ENCODE data around the gene GPATCH11. TPM values are rescaled to one million over a fixed set of nuclear protein-coding genes. Genes with fewer than 3 reads are reported as not detected.

GPATCH11 gene
- total and polyA plus RNA-seq, 4 donors: 1.4 to 7.3 (median 3.4) TPM

GRCh38 chr2:37059841-37060240 lies 24.5 kb upstream of the GPATCH11 start:
- peaks cover 3 to 62% (median 55%) of the 10 kb centered on the region in 4 donors for H3K36me3 ChIP-seq (ENCODE audit: control insufficient read depth in 4 of 4, insufficient read depth in 3 of 4, low read depth in 1 of 4, low read length in 3 of 4)
- no peaks in the 10 kb centered on the region for H3K27me3 ChIP-seq (ENCODE audit: control insufficient read depth in 4 of 4, insufficient read depth in 4 of 4, low read length in 3 of 4)
- H3K9ac ChIP-seq (ENCODE audit: low read depth in 1 of 2, low read length in 2 of 2): no peak overlapping the region
- no peaks in the 10 kb centered on the region for H3K4me1 ChIP-seq (ENCODE audit: control insufficient read depth in 4 of 4, insufficient read depth in 4 of 4, low read length in 3 of 4)
- no peak overlapping the region for H3K4me3 ChIP-seq (ENCODE audit: low read depth in 1 of 3, low read length in 3 of 3)
- TF ChIP-seq REST (IDR thresholded peaks at IDR 0.05) (no peak), RAD21 (IDR thresholded peaks at IDR 0.05) (no peak), NR2F2 (IDR thresholded peaks at IDR 0.05) (no peak), GABPA (IDR thresholded peaks at IDR 0.05 in 1 of 2, conservative IDR thresholded peaks at IDR 0.05 in 1 of 2) (no peak), ATF3 (IDR thresholded peaks at IDR 0.05) (no peak), FOXA2 (IDR thresholded peaks at IDR 0.05) (no peak), FOXA1 (IDR thresholded peaks at IDR 0.05) (no peak), EGR1 (IDR thresholded peaks at IDR 0.05; ENCODE audit: low read depth in 2 of 2) (no peak), YY1 (IDR thresholded peaks at IDR 0.05) (no peak), CTCF (IDR thresholded peaks at IDR 0.05; ENCODE audit: low read depth, low read length, missing input control) (no peak)
- no peak for DNase-seq (ENCODE audit: low spot score)
- 89% methylated on average over 3 of the region's 3 CpGs for WGBS
- H3K9me3 ChIP-seq (ENCODE audit: control insufficient read depth in 4 of 4, low read length in 3 of 4): no peaks in the 10 kb centered on the region
- no peak overlapping the region for H3K27ac ChIP-seq (ENCODE audit: low read depth in 1 of 2, low read length in 2 of 2)

GRCh38 chr2:37060446-37060845 lies 23.9 kb upstream of the GPATCH11 start:
- no peak overlapping the region for H3K4me3 ChIP-seq (ENCODE audit: low read depth in 1 of 3, low read length in 3 of 3)
- WGBS: 96% methylated on average over 7 of the region's 7 CpGs
- no peak for DNase-seq (ENCODE audit: low spot score)
- no peaks in the 10 kb centered on the region for H3K27me3 ChIP-seq (ENCODE audit: control insufficient read depth in 4 of 4, insufficient read depth in 4 of 4, low read length in 3 of 4)
- no peak overlapping the region for H3K9ac ChIP-seq (ENCODE audit: low read depth in 1 of 2, low read length in 2 of 2)
- no peaks in the 10 kb centered on the region for H3K9me3 ChIP-seq (ENCODE audit: control insufficient read depth in 4 of 4, low read length in 3 of 4)
- TF ChIP-seq JUND (IDR thresholded peaks at IDR 0.05): no peak
- no peak for TF ChIP-seq ATF3 (IDR thresholded peaks at IDR 0.05)
- no peak for TF ChIP-seq GABPA (IDR thresholded peaks at IDR 0.05 in 1 of 2, conservative IDR thresholded peaks at IDR 0.05 in 1 of 2)
- no peak for TF ChIP-seq TAF1 (conservative IDR thresholded peaks at IDR 0.05)
- no peak overlapping the region for H3K27ac ChIP-seq (ENCODE audit: low read depth in 1 of 2, low read length in 2 of 2)
- no peaks in the 10 kb centered on the region for H3K4me1 ChIP-seq (ENCODE audit: control insufficient read depth in 4 of 4, insufficient read depth in 4 of 4, low read length in 3 of 4)
- H3K36me3 ChIP-seq (ENCODE audit: control insufficient read depth in 4 of 4, insufficient read depth in 3 of 4, low read depth in 1 of 4, low read length in 3 of 4): peaks cover 3 to 66% (median 58%) of the 10 kb centered on the region in 4 donors
